Caki2 (cell line): ENCODE data around the gene TTN. TPM values are rescaled to one million over a fixed set of nuclear protein-coding genes. Genes with fewer than 3 reads are reported as not detected.

Source experiments
- DNase-seq: peaks from one replicate; pipeline ENCODE4 v3.0.0-alpha.2; 2015; ENCODE audit warnings: low read depth
- in situ Hi-C: cut with HindIII; loops from 2 replicates; pipeline ENCODE4 v1.10.0; 2016; ENCODE audit warnings: low sequenced_read_pairs, low pct_unique_long_range_greater_than_20kb, mixed read lengths
- total RNA-seq: library from RNA; depleted of rRNA; stranded (reverse); fragments of >200 nt; shearing (Covaris generic); gene quantifications from 2 replicates; pipeline ENCODE4 v1.2.3, GENCODE V29; 2014; ENCODE audit warnings: low replicate concordance

Gene TTN
- total RNA-seq, 1 experiment from 2014 or later: under 0.01 TPM

GRCh38 chr2:178627401-178627800 lies 179.8 kb downstream of the TTN start:
- in situ Hi-C loops: no loop called here

DNA sequence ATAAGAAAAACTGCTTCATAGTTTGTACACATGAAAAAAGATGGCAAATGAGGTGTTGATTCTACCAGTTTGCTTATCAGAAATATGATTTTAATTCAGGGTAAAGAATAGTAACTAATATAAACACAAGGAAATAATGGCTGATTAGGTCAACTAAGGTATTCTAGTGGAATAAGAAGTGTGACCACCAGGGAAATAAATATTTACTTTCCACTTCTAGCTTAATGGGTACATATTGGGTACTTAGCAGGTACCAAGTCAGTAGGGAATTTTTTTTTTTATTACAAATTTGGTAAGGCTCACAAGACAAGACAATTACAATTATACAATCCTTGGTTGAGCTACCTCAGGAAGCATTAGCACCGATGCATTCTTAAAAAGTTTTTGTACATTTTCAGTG lies 191.3 kb downstream of the TTN start:
- in situ Hi-C loops: no loop called here
- DNase-seq: no peak

More at GRCh38 chr2:178627401-178627800, 179.8 kb downstream of the TTN start:
- DNase-seq: no peak

GRCh38 chr2:178602901-178603300 lies 204.3 kb downstream of the TTN start:
- no peak for DNase-seq
- in situ Hi-C loops: no loop called here

DNA sequence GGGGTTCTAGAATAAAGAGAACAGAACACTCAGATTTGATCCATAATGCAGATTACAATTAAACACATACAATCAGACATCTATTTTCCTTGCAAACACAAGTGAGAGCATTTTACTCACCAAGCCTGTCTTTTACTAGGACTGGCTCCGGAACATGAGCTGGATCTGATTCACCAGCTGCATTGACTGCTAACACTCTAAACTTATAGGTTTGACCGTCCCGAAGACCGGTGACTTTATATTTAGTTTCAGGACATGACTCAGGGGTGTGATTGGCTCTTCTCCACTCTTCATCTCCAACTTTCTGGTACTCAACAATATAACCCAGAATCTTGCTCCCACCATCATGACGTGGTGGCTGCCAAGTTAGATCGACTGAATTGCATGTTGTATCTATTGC lies 214.6 kb downstream of the TTN start:
- in situ Hi-C loops: no loop called here
- DNase-seq: no peak

DNA sequence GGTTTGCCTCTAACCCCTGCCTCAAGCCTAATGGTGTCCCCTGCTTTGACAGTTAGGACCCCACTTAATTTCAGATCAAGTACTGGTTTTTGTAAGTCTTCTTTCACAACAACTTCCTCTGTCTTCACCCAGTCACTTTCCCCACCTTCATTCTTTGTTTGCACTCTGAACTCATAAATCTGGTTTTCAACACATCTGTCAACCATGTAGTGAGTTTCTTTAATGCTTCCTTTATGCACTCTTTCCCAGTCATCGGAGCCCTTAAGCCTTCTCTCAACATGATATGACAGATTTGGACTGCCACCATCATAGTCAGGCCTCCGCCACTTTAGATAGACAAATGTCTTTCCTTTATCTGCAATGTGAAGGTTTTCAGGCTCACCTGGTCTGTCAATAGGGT lies 217.9 kb downstream of the TTN start:
- in situ Hi-C loops: no loop called here
- no peak for DNase-seq

DNA sequence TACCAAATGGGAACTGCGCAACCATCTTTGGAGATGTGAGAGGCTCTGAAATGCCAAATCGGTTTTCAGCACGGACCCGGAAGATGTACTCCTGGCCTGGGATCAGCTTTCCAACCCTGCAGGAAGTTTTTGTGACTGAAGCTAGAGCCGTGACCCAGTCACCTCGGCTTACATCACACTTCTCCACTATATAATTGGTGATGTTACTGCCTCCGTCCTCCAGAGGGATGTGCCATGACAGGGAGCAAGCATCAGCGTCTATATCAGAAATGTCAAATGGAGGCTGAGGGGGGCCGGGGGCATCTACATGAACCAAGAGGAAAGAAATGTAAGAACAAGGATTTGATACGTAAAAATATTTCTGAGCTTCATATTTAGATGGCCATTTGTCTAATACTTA lies 222.6 kb downstream of the TTN start:
- DNase-seq: no peak
- in situ Hi-C loops: no loop called here

DNA sequence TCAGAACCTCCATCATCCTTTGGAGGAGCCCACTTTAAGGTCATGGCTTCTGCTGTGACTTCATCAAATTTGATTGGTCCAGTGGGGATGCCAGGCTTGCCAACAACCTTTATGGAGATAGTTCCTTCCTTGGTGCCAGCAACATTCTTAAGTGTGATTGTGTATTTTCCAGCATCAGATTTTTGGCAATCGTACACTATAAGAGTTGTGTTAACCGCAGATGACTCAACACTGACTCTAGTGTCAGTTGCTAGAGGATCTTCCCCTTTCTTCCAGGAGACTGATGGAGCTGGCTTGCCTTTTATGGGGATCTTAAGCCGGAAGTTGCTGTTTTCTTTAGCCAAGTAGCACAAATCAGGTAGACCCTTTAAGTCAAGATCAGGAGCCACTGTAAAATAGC lies 228.2 kb downstream of the TTN start:
- no peak for DNase-seq
- in situ Hi-C loops: no loop called here

- in situ Hi-C loops: no loop called here
- peak; percentile 8 for DNase-seq
These were observed 232.4 kb downstream of the TTN start for GRCh38 chr2:178574789-178575188.

DNA sequence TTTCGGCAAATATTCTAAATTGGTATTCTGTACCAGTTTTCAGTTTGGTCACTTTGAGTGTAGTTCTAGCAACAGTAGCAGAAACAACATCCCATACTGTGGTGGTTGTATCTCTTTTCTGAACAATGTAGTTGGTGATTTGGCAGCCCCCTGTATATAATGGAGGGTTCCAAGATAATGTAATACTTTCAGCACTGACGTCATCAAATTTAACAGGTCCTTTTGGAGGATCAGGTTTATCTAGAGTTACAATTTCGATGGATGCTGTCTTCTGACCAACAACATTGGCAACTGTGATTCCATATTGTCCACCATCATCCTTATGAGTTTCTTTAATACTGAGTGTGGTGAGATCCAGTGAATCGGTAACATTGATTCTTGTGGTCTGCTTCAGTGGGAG lies 239.0 kb downstream of the TTN start:
- in situ Hi-C loops: no loop called here
- DNase-seq: no peak

GRCh38 chr2:178553047-178553446 lies 254.2 kb downstream of the TTN start:
- peak; percentile 46 for DNase-seq
- in situ Hi-C loops: no loop called here

DNA sequence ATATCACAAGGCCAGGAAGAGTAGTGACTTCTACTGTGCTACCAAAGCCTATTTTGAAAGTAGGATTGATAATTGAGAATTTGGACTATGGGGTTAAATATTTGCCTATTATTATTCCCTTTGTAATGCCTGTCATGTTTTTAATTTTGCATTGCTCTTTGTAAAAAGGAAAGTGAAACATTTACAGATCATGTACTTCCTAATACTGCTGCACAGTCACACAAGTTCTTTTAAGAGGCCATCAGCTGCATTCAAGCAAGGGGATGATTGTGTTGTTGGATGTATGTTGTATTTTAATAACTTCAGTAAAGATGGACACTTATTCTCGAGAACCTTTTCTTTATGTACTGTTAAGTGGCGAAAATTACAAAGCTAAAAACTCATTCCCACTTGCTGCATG lies 256.9 kb downstream of the TTN start:
- in situ Hi-C loops: no loop called here
- no peak for DNase-seq

- in situ Hi-C loops: no loop called here
- DNase-seq: peak; percentile 55
These were observed 264.7 kb downstream of the TTN start for GRCh38 chr2:178542569-178542968.

DNA sequence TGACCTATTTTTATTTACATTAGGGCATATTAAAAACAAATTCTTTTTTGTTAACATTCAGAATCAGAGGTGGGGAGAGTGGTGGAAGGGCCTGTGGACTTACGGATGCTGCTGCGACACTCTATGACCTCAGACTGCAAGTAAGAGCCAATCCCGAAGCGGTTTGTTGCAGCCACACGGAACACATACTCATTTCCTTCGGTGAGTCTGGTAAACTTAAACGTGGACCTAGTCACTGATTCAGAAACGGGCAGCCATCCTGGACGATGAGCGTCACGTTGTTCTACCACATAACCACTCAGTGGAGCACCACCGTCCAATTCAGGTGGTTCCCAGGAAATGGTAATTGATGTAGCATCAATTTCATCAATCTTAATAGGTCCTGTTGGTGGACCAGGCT lies 265.1 kb downstream of the TTN start:
- peak; percentile 62 for DNase-seq
- in situ Hi-C loops: no loop called here

DNA sequence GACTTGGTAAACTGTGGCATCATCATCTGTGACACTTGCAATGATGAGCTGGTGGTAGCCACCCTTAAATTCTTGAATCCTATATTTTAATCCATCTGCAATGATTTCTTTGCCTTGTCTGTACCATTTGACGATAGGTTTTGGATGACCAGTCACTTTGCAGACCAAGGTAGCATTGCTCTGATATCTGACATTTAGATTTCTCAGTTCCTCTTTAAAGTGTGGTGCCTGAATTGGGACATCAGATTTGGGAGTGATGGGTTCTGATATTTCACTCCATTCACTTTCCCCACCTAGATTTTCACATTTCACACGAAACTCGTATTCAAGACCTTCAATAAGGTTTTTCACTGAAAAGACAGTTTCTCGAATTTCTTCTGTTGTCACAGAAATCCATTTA lies 271.2 kb downstream of the TTN start:
- no peak for DNase-seq
- in situ Hi-C loops: no loop called here

- in situ Hi-C loops: no loop called here
- DNase-seq: no peak
These were observed 276.1 kb downstream of the TTN start for GRCh38 chr2:178531168-178531567.

- no peak for DNase-seq
- in situ Hi-C loops: no loop called here
These were observed 276.5 kb downstream of the TTN start for GRCh38 chr2:178530625-178531142.

DNA sequence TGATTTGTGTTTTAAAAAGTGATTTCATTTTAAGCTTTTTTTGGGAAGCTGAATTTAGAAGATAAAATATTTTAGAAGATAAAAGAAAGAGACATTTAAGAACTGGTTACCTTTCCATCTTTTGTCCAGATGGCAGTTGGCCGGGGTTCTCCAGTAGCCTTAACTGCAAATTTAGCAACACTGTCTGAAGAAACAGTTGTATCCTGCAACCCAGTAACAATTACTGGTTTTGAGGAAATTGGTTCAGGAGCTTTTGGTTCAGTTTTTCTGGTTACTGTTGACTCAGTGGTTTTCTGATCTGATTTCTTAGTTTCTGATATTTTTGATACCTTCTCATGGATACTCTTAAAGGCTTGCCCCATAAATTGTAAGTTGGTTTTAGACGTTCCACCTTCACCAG lies 277.1 kb downstream of the TTN start:
- no peak for DNase-seq
- in situ Hi-C loops: no loop called here

DNA sequence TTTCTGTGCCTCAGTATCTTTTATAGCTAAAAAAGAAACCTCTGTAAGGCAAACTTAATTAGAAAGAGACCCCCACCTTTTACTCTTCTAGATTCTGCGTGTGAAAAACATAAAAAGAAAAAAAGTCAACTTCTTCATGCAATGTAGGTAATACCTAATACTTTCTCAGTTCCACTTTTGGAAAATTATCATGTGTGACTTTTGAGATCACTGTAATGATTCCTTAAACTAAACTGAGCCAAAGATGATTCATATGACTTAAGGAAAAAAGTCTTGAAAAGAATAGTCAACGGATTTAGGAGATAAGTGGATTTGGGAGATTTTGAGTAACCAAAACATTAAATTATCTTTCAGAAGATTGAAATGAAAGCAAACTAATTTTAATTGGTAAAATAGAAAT lies 278.0 kb downstream of the TTN start:
- in situ Hi-C loops: no loop called here
- DNase-seq: no peak

- in situ Hi-C loops: no loop called here
- DNase-seq: no peak
These were observed 278.6 kb downstream of the TTN start for GRCh38 chr2:178528647-178529046.

GRCh38 chr2:178527592-178527991 lies 279.6 kb downstream of the TTN start:
- in situ Hi-C loops: no loop called here
- no peak for DNase-seq

GRCh38 chr2:178526256-178526655 lies 281.0 kb downstream of the TTN start:
- in situ Hi-C loops: no loop called here

More at GRCh38 chr2:178526256-178526655, 281.0 kb downstream of the TTN start:
- DNase-seq: no peak
